ENCODE results near the gene BRMS1L. TPM values are rescaled to one million over a fixed set of nuclear protein-coding genes. Genes with fewer than 3 reads are reported as not detected.

BRMS1L gene
- polyA plus RNA-seq, 2 of the 4 experiments (the other 2 are of a cell fraction), result 17.0 to 18.1 TPM

- TF ChIP-seq CHD2 (IDR thresholded peaks at IDR 0.05; ENCODE audit: low read length, partially characterized antibody) (no peak), FOXS1 (CRISPR knock-in tag; IDR thresholded peaks at IDR 0.05) (no peak), HOXB13 (CRISPR knock-in tag; IDR thresholded peaks at IDR 0.05; ENCODE audit: low read depth) (no peak), CTCF (IDR thresholded peaks at IDR 0.05) (no peak), MAFK (IDR thresholded peaks at IDR 0.05; ENCODE audit: partially characterized antibody) (no peak), ELK1 (IDR thresholded peaks at IDR 0.05; ENCODE audit: low read depth, low read length) (no peak), KDM5A (IDR thresholded peaks at IDR 0.05) (no peak), EHMT2 (IDR thresholded peaks at IDR 0.05; ENCODE audit: low read depth) (no peak), ZNF302 (CRISPR knock-in tag; IDR thresholded peaks at IDR 0.05) (no peak), FOSL2 (IDR thresholded peaks at IDR 0.05) (no peak; the same call in 1 of the 2 replicates), FOSL2 (CRISPR knock-in tag; IDR thresholded peaks at IDR 0.05) (peak; percentile 56)
These were observed 52.4 kb downstream of the BRMS1L start (continued) for GRCh38 chr14:35878272-35879150.

GRCh38 chr14:35879151-35879648, 53.1 kb downstream of the BRMS1L start:
- WGBS (ENCODE audit: missing lambda C conversion rate), result 43% methylated on average over 2 of the region's 2 CpGs
- Histone ChIP-seq H3K4me2 (peak overlapping the region; percentile 64), H3K9me3 (no peaks in the 10 kb centered on the region), H3K4me3 (no peak overlapping the region), H3K4me1 (peaks cover 46% of the 10 kb centered on the region), H3K27ac (peak overlapping the region; percentile 56 to 72)
- FAIRE-seq (no peak), DNase-seq (ENCODE audit: low read depth in 1 of 2, low spot score in 1 of 2) (no peak), ATAC-seq (no peak)
- POLR2A ChIA-PET, result interaction anchor here (1.0 to 2.2 kb wide), 1 partner anchor 53 kb away, joined by 5 to 21 read pairs; the partner anchor contains the start of gene BRMS1L
- TF ChIP-seq BHLHE40 (IDR thresholded peaks at IDR 0.05; ENCODE audit: low read depth, low read length) (no peak), RCOR1 (IDR thresholded peaks at IDR 0.05; ENCODE audit: low read depth, low read length) (no peak), HOXA7 (CRISPR knock-in tag; IDR thresholded peaks at IDR 0.05) (no peak), MYC (IDR thresholded peaks at IDR 0.05; ENCODE audit: borderline replicate concordance, low read length) (no peak), JUNB (IDR thresholded peaks at IDR 0.05) (no peak), EP300 (IDR thresholded peaks at IDR 0.05) (no peak), USF2 (IDR thresholded peaks at IDR 0.05) (no peak), TP53 (CRISPR knock-in tag; IDR thresholded peaks at IDR 0.05) (no peak), ZFP36 (IDR thresholded peaks at IDR 0.05; ENCODE audit: borderline replicate concordance, partially characterized antibody) (no peak), CBX8 (IDR thresholded peaks at IDR 0.05) (no peak), ATOH8 (CRISPR knock-in tag; IDR thresholded peaks at IDR 0.05; ENCODE audit: low read depth) (no peak), POLR2A (IDR thresholded peaks at IDR 0.05; ENCODE audit: low read length) (no peak), HOXB13 (CRISPR knock-in tag; IDR thresholded peaks at IDR 0.05; ENCODE audit: low read depth) (no peak), E2F6 (IDR thresholded peaks at IDR 0.05; ENCODE audit: borderline replicate concordance, low read depth) (no peak), FOSL2 (IDR thresholded peaks at IDR 0.05) (no peak), FOSL2 (CRISPR knock-in tag; IDR thresholded peaks at IDR 0.05) (no peak)
- CTCF ChIA-PET, result interaction anchor here (0.7 to 7.7 kb wide), 12 partner anchors 12 to 726 kb away, joined by 3 to 68 read pairs (median 4); partner anchors contain the start of genes BRMS1L and NKX2-1

All from A549 (cell line).